HT-29 (cell line): Measurements from ENCODE around the gene SMIM9. TPM values are rescaled to one million over a fixed set of nuclear protein-coding genes. Genes with fewer than 3 reads are reported as not detected.
A peak's percentile ranks its signal among the peaks of the same experiment; 100 is the strongest.

Source experiments
- DNase-seq: peaks from one replicate; pipeline ENCODE4 v3.0.0-alpha.2; 2015; ENCODE audit warnings: low spot score
- total RNA-seq: library from RNA; depleted of rRNA; stranded (reverse); fragments of >200 nt; shearing (Covaris generic); gene quantifications from 2 replicates; pipeline ENCODE4 v1.2.3, GENCODE V29; 2014

The SMIM9 gene
- total RNA-seq, 1 experiment from 2014 or later, result not detected

- no peak for DNase-seq
Measured at GRCh38 chrX:154815274-154815818, 19.1 kb downstream of the SMIM9 start.

GRCh38 chrX:154813801-154814200 lies 20.7 kb downstream of the SMIM9 start:
- DNase-seq, result no peak

- DNase-seq, result no peak
Measured at GRCh38 chrX:154812341-154813101, 21.9 kb downstream of the SMIM9 start.

GRCh38 chrX:154809939-154810665 lies 24.4 kb downstream of the SMIM9 start:
- no peak for DNase-seq

- DNase-seq, result no peak
Measured at GRCh38 chrX:154806837-154807501, 27.5 kb downstream of the SMIM9 start.

GRCh38 chrX:154805696-154806091 lies 28.8 kb downstream of the SMIM9 start:
- peak; percentile 12 for DNase-seq

GRCh38 chrX:154804957-154805695 lies 29.3 kb downstream of the SMIM9 start, which contains the start of gene MPP1:
Gene MPP1, minus strand, starts transcription at chrX:154805485. Its CDS starts 112 bp downstream, at chrX:154805373.
- peak; percentile 74 for DNase-seq

- DNase-seq, result no peak
Measured at GRCh38 chrX:154804261-154804956, 30.1 kb downstream of the SMIM9 start.

GRCh38 chrX:154802947-154803346 lies 31.5 kb downstream of the SMIM9 start:
- no peak for DNase-seq

- DNase-seq, result peak; percentile 15
Measured at GRCh38 chrX:154800478-154801210, 33.8 kb downstream of the SMIM9 start.

GRCh38 chrX:154799556-154800348 lies 34.7 kb downstream of the SMIM9 start:
- peak; percentile 86 for DNase-seq

- no peak for DNase-seq
Measured at GRCh38 chrX:154797006-154797405, 37.5 kb downstream of the SMIM9 start.

- DNase-seq, result no peak
Measured at GRCh38 chrX:154795016-154795415, 39.4 kb downstream of the SMIM9 start.

GRCh38 chrX:154793084-154793795 lies 41.2 kb downstream of the SMIM9 start:
- DNase-seq, result no peak

GRCh38 chrX:154791939-154792338 lies 42.5 kb downstream of the SMIM9 start:
- DNase-seq, result no peak

GRCh38 chrX:154791467-154791866 lies 43.0 kb downstream of the SMIM9 start:
- DNase-seq, result no peak

GRCh38 chrX:154785716-154786115 lies 48.7 kb downstream of the SMIM9 start:
- DNase-seq, result no peak
